ENCODE results near the gene OXLD1. TPM values are rescaled to one million over a fixed set of nuclear protein-coding genes. Genes with fewer than 3 reads are reported as not detected.

OXLD1 gene
- total RNA-seq, 1 experiment from 2014 or later: 75.9 TPM

GRCh38 chr17:81691608-81692007 lies 25.2 kb upstream of the OXLD1 start (continued):
- no peak for TF ChIP-seq REST (IDR thresholded peaks at IDR 0.05; ENCODE audit: low read depth)
- no peak for TF ChIP-seq ZNF274 (IDR thresholded peaks at IDR 0.05; ENCODE audit: low read depth, low read length)
- TF ChIP-seq ZBTB33 (IDR thresholded peaks at IDR 0.05; ENCODE audit: extremely low read depth, insufficient replicate concordance, low read length): no peak
- no peak for TF ChIP-seq SRF (IDR thresholded peaks at IDR 0.05; ENCODE audit: low read depth)
- TF ChIP-seq POLR2A (IDR thresholded peaks at IDR 0.05; ENCODE audit: borderline replicate concordance, extremely low read depth, insufficient read depth, insufficient read length): no peak

- Histone ChIP-seq H3K4me1 (ENCODE audit: control insufficient read depth in 1 of 2, insufficient read depth in 2 of 2, low read length in 2 of 2) (no peaks in the 10 kb centered on the region; a peak in 1 of 4 replicates), H4K20me1 (ENCODE audit: insufficient read depth) (no peaks in the 10 kb centered on the region), H3K9ac (ENCODE audit: low read length) (no peak overlapping the region), H3K9me3 (ENCODE audit: control insufficient read depth in 1 of 2, insufficient read depth in 1 of 2, low read depth in 1 of 2, low read length in 2 of 2) (no peaks in the 10 kb centered on the region), H3K36me3 (ENCODE audit: control insufficient read depth in 1 of 2, insufficient read depth in 2 of 2, low read length in 2 of 2) (peaks cover 58 to 96% of the 10 kb centered on the region in 2 experiments), H2AFZ (ENCODE audit: low read depth, low read length, poor library complexity, severe bottlenecking) (no peak overlapping the region), H3K4me2 (ENCODE audit: low read length) (no peak overlapping the region), H3K79me2 (ENCODE audit: insufficient read depth, low read length) (peaks cover 80% of the 10 kb centered on the region), H3K27ac (ENCODE audit: low read depth, low read length) (no peak overlapping the region), H3K4me3 (replicated peaks in 1 of 2; ENCODE audit: low read depth in 1 of 2, low read length in 2 of 2) (no peak overlapping the region), H3K9me2 (ENCODE audit: insufficient read depth) (no peaks in the 10 kb centered on the region), H3K27me3 (ENCODE audit: insufficient read depth, low read length) (no peaks in the 10 kb centered on the region)
- DNase-seq (ENCODE audit: low read depth, low spot score): no peak
- ChIA-PET RAD21 (ENCODE audit: low non-redundant PET in 1 of 2, low total read pairs in 2 of 2, uncharacterized antibody in 2 of 2, unreplicated experiment in 2 of 2) (no interaction called here), CTCF (no interaction called here), POLR2A (no interaction called here)
- no peak for ATAC-seq
- no TSS peak for BruUV-seq (replicated peaks)
- intact Hi-C loops (cut with micrococcal nuclease): loop anchor here (10.0 kb wide), 1 partner anchor 136 kb away; the partner anchor contains the start of gene FAAP100
- TF ChIP-seq ZBTB33 (IDR thresholded peaks at IDR 0.05; ENCODE audit: extremely low read depth, insufficient replicate concordance, low read length): no peak
Measured at GRCh38 chr17:81691196-81691595, 24.8 kb upstream of the OXLD1 start.

All from HCT116 (cell line).